DND-41 (cell line): ENCODE results near the gene TAPT1.
"Not testable (repeated sequence)": the region's sequence is repeated elsewhere in the genome, so short reads cannot be mapped to it uniquely, and the experiment has no call there.

Experiments
- ATAC-seq: fragments of 200-7000 bp; cut with Tn5 transposase; 3 replicates; pipeline ENCODE4 v1.9.1; 2021; ENCODE audit warnings: low read depth; ENCODE audit not compliant: insufficient read depth
- DNase-seq: peaks from one replicate; pipeline ENCODE4 v3.0.0-alpha.2; 2020
- H2AFZ ChIP-seq: 2 replicates; pipeline ENCODE4 v1.6.0; 2012; ENCODE audit warnings: low read depth, low read length
- H3K27ac ChIP-seq: 2 replicates; pipeline ENCODE4 v1.5.1; 2012; ENCODE audit warnings: low read length, inconsistent platforms
- H3K27me3 ChIP-seq: fragments of 200-600 bp; sonication (generic); 2 replicates; pipeline ENCODE4 v1.6.0; 2012; ENCODE audit warnings: low read length, mild to moderate bottlenecking, inconsistent platforms; ENCODE audit not compliant: insufficient read depth, poor library complexity
- H3K36me3 ChIP-seq: 2 replicates; pipeline ENCODE4 v1.5.1; 2012; ENCODE audit warnings: low read length, inconsistent platforms; ENCODE audit not compliant: insufficient read depth
- H3K4me1 ChIP-seq: 2 replicates; pipeline ENCODE4 v1.5.1; 2012; ENCODE audit warnings: mild to moderate bottlenecking, low read length; ENCODE audit not compliant: insufficient read depth
- H3K4me2 ChIP-seq: 2 replicates; pipeline ENCODE4 v1.6.0; 2012; ENCODE audit warnings: mild to moderate bottlenecking, moderate library complexity, low read length, inconsistent platforms; ENCODE audit not compliant: insufficient read depth
- H3K4me3 ChIP-seq, 2 experiments: fragments of 200-600 bp in 1 of 2; shearing (Covaris generic) in 1 of 2; 2 replicates each; pipeline ENCODE4 v1.5.1; 2012 to 2016; ENCODE audit warnings: inconsistent platforms in 2 of 2, low read length in 2 of 2, mild to moderate bottlenecking in 2 of 2, low read depth in 1 of 2, moderate library complexity in 1 of 2
- H3K79me2 ChIP-seq: 2 replicates; pipeline ENCODE4 v1.6.0; 2012; ENCODE audit warnings: low read length, inconsistent platforms; ENCODE audit not compliant: insufficient read depth
- H3K9ac ChIP-seq: 2 replicates; pipeline ENCODE4 v1.6.0; 2012; ENCODE audit warnings: low read depth, mild to moderate bottlenecking, inconsistent platforms, low read length, moderate library complexity
- H3K9me3 ChIP-seq: 2 replicates; pipeline ENCODE4 v1.5.1; 2012; ENCODE audit warnings: low read length, moderate library complexity, mild to moderate bottlenecking, inconsistent platforms; ENCODE audit not compliant: insufficient read depth, severe bottlenecking
- H4K20me1 ChIP-seq: 2 replicates; pipeline ENCODE4 v1.6.0; 2012; ENCODE audit warnings: low read length; ENCODE audit not compliant: insufficient read depth
- EZH2 ChIP-seq: IDR thresholded peaks from 3 replicates; pipeline ENCODE4 v1.6.1; 2012; ENCODE audit warnings: borderline replicate concordance, low read depth, mild to moderate bottlenecking, moderate library complexity, low read length, inconsistent platforms; ENCODE audit not compliant: severe bottlenecking
- TF ChIP-seq, protein P1 (sequence below): IDR thresholded peaks from 2 replicates; pipeline ENCODE4 v1.5.1; 2012; ENCODE audit warnings: borderline replicate concordance, low read length, moderate library complexity, mild to moderate bottlenecking; ENCODE audit not compliant: poor library complexity, severe bottlenecking; ENCODE audit errors: extremely low read depth

Gene TAPT1

GRCh38 chr4:16197876-16198665 is 28.2 kb downstream of the TAPT1 start:
- Histone ChIP-seq H3K4me2 (no peak overlapping the region), H3K27ac (no peak overlapping the region), H2AFZ (no peak overlapping the region), H3K4me3 (no peak overlapping the region), H3K4me1 (no peaks in the 10 kb centered on the region), H3K9ac (no peak overlapping the region), H3K36me3 (peaks cover 34% of the 10 kb centered on the region), H4K20me1 (peaks cover under 1% of the 10 kb centered on the region; the same call in 1 of the 2 replicates), H3K27me3 (no peaks in the 10 kb centered on the region), H3K79me2 (peaks cover 2% of the 10 kb centered on the region; the same call in 1 of the 2 replicates), H3K9me3 (no peaks in the 10 kb centered on the region)
- no peak for DNase-seq
- no peak for TF ChIP-seq EZH2
- TF ChIP-seq, protein P1, sequence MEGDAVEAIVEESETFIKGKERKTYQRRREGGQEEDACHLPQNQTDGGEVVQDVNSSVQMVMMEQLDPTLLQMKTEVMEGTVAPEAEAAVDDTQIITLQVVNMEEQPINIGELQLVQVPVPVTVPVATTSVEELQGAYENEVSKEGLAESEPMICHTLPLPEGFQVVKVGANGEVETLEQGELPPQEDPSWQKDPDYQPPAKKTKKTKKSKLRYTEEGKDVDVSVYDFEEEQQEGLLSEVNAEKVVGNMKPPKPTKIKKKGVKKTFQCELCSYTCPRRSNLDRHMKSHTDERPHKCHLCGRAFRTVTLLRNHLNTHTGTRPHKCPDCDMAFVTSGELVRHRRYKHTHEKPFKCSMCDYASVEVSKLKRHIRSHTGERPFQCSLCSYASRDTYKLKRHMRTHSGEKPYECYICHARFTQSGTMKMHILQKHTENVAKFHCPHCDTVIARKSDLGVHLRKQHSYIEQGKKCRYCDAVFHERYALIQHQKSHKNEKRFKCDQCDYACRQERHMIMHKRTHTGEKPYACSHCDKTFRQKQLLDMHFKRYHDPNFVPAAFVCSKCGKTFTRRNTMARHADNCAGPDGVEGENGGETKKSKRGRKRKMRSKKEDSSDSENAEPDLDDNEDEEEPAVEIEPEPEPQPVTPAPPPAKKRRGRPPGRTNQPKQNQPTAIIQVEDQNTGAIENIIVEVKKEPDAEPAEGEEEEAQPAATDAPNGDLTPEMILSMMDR, result no peak
- ATAC-seq, result no peak

GRCh38 chr4:16196482-16197393 is 29.5 kb downstream of the TAPT1 start:
- TF ChIP-seq, protein P1, result peak; percentile 6
- no peak for TF ChIP-seq EZH2
- no peak overlapping the region for H3K4me3 ChIP-seq
- no peaks in the 10 kb centered on the region for H3K27me3 ChIP-seq
- no peak overlapping the region for H3K27ac ChIP-seq
- H3K9me3 ChIP-seq, result no peaks in the 10 kb centered on the region
- H3K79me2 ChIP-seq, result no peaks in the 10 kb centered on the region; the same call in 1 of the 2 replicates
- no peak overlapping the region for H2AFZ ChIP-seq
- DNase-seq (no peak), ATAC-seq (peak; percentile 29; the same call in 1 of the 3 replicates)
- no peak overlapping the region for H3K4me2 ChIP-seq
- H3K9ac ChIP-seq, result no peak overlapping the region
- H4K20me1 ChIP-seq, result peaks cover 1% of the 10 kb centered on the region; the same call in 1 of the 2 replicates
- H3K4me1 ChIP-seq, result no peaks in the 10 kb centered on the region
- peaks cover 34% of the 10 kb centered on the region for H3K36me3 ChIP-seq

DNA sequence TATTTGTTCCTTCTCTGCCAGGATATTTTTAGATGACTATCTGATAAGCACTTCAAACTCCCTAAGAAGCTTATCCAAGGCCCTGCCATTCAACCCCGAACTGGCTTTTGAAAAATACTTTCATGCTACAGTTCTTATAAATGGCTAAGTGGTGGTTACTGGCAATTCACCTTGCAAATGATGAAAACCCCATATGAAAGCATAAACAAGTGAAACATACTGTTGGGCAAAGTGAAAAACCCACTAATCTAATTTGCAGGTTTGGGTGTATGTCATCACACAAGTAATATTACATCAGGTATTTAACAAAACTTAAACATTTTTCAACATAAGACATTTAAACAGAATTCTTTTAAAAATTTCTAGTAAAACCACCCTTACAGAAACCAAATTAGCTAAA is 31.1 kb downstream of the TAPT1 start:
- peaks cover 45% of the 10 kb centered on the region for H3K36me3 ChIP-seq
- no peaks in the 10 kb centered on the region for H3K27me3 ChIP-seq
- H3K4me2 ChIP-seq, result no peak overlapping the region
- peaks cover 3% of the 10 kb centered on the region; the same call in 1 of the 2 replicates for H4K20me1 ChIP-seq
- no peak overlapping the region for H3K4me3 ChIP-seq
- H2AFZ ChIP-seq, result no peak overlapping the region
- ATAC-seq (no peak), DNase-seq (no peak)
- H3K27ac ChIP-seq, result no peak overlapping the region
- H3K79me2 ChIP-seq, result no peaks in the 10 kb centered on the region; the same call in 1 of the 2 replicates
- no peak overlapping the region for H3K9ac ChIP-seq
- TF ChIP-seq, protein P1, result no peak
- no peak for TF ChIP-seq EZH2
- no peaks in the 10 kb centered on the region for H3K4me1 ChIP-seq
- H3K9me3 ChIP-seq, result no peaks in the 10 kb centered on the region

DNA sequence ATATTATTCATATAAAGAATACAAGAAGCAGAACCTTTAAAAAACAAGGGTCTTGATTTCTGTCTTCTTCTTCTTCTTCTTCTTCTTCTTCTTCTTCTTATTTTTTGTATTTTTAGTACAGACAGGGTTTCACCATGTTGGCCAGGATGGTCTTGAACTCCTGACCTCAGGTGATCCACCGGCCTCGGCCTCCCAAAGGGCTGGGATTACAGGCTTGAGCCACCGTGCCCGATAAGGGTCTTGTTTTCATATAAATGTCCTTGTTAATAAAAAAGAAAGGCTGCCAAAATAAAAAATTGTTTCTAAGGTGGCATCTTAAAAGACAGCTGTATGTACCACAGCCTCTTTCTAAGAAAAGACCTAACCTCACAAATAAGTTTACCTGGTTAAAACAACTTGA is 31.5 kb downstream of the TAPT1 start:
- not testable (repeated sequence) for H4K20me1 ChIP-seq, H3K4me1 ChIP-seq, H3K4me2 ChIP-seq, H3K27me3 ChIP-seq, H3K9me3 ChIP-seq, ATAC-seq, H3K9ac ChIP-seq, DNase-seq, H2AFZ ChIP-seq, H3K79me2 ChIP-seq, H3K27ac ChIP-seq, H3K4me3 ChIP-seq
- H3K36me3 ChIP-seq, result peaks cover 45% of the 10 kb centered on the region
